HL-60/S4 treated with phorbol 12-myristate 13-acetate at 8.2 ng/mL for 4 days and 3 days (cell line): ENCODE measurements around the gene COLEC12.

Source experiments
- in situ Hi-C: fragments of 300-500 bp; cut with MboI; formaldehyde crosslinking; loops from 2 replicates; pipeline ENCODE4 v1.15.0; 2022; ENCODE audit warnings: low sequenced_read_pairs

The COLEC12 gene

GRCh38 chr18:364256-364826 is 136.2 kb downstream of the COLEC12 start:
- in situ Hi-C loops = no loop called here

GRCh38 chr18:363301-364085 is 137.0 kb downstream of the COLEC12 start:
- in situ Hi-C loops = no loop called here

GRCh38 chr18:362311-363290 is 137.9 kb downstream of the COLEC12 start:
- in situ Hi-C loops = no loop called here

- in situ Hi-C loops = no loop called here
Measured at GRCh38 chr18:361941-362310, 138.6 kb downstream of the COLEC12 start.

- in situ Hi-C loops = no loop called here
Measured at GRCh38 chr18:361100-361732, 139.3 kb downstream of the COLEC12 start.

- in situ Hi-C loops = no loop called here
Measured at GRCh38 chr18:360676-361075, 139.8 kb downstream of the COLEC12 start.

GRCh38 chr18:356778-357177 is 143.7 kb downstream of the COLEC12 start:
- in situ Hi-C loops = no loop called here

- in situ Hi-C loops = no loop called here
Measured at GRCh38 chr18:355678-356077, 144.8 kb downstream of the COLEC12 start.

GRCh38 chr18:354471-354870 is 146.0 kb downstream of the COLEC12 start:
- in situ Hi-C loops = no loop called here

- in situ Hi-C loops = no loop called here
Measured at GRCh38 chr18:354003-354402, 146.5 kb downstream of the COLEC12 start.

- in situ Hi-C loops = no loop called here
Measured at GRCh38 chr18:352438-352837, 148.1 kb downstream of the COLEC12 start.

GRCh38 chr18:350953-351572 is 149.4 kb downstream of the COLEC12 start:
- in situ Hi-C loops = no loop called here

- in situ Hi-C loops = no loop called here
Measured at GRCh38 chr18:346600-346999, 153.9 kb downstream of the COLEC12 start.

GRCh38 chr18:341102-341501 is 159.4 kb downstream of the COLEC12 start:
- in situ Hi-C loops = no loop called here

- in situ Hi-C loops = no loop called here
Measured at GRCh38 chr18:340044-340443, 160.5 kb downstream of the COLEC12 start.

GRCh38 chr18:339200-339599 is 161.3 kb downstream of the COLEC12 start:
- in situ Hi-C loops = no loop called here

GRCh38 chr18:336713-337112 is 163.8 kb downstream of the COLEC12 start:
- in situ Hi-C loops = no loop called here

GRCh38 chr18:335733-336132 is 164.8 kb downstream of the COLEC12 start:
- in situ Hi-C loops = no loop called here

- in situ Hi-C loops = no loop called here
Measured at GRCh38 chr18:334575-335132, 165.8 kb downstream of the COLEC12 start.
